ENCODE measurements around the gene PHACTR2.
"Not testable (repeated sequence)": the region's sequence is repeated elsewhere in the genome, so short reads cannot be mapped to it uniquely, and the experiment has no call there.

The PHACTR2 gene

DNA sequence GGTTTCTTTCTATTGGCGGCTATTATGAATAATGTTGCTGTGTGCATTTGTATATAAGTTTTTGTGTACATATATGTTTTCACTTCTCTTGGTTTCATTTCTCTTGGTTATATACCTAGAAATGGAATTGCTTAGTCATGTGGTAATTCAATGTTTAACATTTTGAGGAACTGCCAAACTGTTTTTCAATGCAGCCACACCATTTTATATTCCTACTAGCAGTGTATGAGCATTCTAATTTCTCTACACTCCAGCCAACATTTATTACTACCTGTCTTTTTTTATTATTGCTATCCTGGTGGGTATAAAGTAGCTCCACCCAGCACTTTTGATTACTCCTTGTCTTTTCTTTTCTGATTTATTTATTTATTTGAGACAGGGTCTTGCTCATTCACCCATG lies 54.8 kb downstream of the PHACTR2 start:
- DNase-seq (no peak), ATAC-seq (no peak)
- Mint-ChIP-seq H3K9me3 (no peaks in the 10 kb centered on the region), H3K27me3 (no peaks in the 10 kb centered on the region), H3K4me1 (peaks cover 35% of the 10 kb centered on the region), H3K36me3 (ENCODE audit: low read depth) (peaks cover 1% of the 10 kb centered on the region), H3K4me3 (no peak overlapping the region), H3K27ac (peak overlapping the region; percentile 71)

DNA sequence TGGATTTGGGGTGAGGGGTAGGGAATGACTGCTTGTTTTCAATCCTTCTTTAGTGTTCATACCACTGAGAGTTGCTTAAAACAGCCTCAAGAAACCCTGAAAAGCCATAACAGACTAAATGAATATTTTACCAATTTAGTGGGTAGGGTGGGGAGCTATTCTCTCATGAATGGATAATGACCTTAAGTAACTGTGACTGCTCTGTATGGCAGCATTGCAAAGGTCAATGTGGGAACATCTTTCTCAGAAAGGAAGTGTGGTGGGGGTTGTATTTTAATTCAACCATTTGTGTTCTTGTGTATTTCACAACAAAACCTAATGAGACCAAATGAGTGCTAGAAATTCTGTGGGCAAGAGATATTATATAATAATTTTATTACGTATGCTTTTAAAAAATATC lies 55.7 kb downstream of the PHACTR2 start:
- Mint-ChIP-seq H3K9me3 (no peaks in the 10 kb centered on the region), H3K27ac (no peak overlapping the region), H3K4me1 (peaks cover 35% of the 10 kb centered on the region), H3K27me3 (no peaks in the 10 kb centered on the region), H3K4me3 (no peak overlapping the region), H3K36me3 (ENCODE audit: low read depth) (peaks cover 1% of the 10 kb centered on the region)
- no peak for DNase-seq
- peak; percentile 93 for ATAC-seq

DNA sequence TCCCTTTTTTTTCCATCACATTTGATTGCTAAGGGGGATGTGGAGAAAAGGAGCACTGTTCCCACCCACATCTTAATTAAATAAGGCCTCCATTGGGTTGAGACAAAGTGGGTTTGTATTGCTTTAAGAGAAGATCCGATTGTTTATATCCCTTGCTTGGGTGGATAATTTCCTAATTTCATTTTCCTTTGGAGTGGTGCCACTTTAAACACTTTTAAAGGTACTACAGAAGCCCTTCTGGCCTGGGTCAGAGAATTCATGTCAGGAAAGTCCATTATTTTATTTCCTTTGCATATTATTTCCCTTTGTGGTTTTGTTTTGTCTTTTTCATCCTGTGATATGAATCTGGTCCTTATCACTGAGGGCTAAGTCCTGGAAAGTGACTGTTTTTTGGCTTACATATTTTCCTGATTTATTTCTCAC lies 56.9 kb downstream of the PHACTR2 start:
- no peak for ATAC-seq
- H3K27ac Mint-ChIP-seq, result no peak overlapping the region
- no peaks in the 10 kb centered on the region for H3K9me3 Mint-ChIP-seq
- no peak for DNase-seq
- H3K27me3 Mint-ChIP-seq, result no peaks in the 10 kb centered on the region
- peaks cover 39% of the 10 kb centered on the region for H3K4me1 Mint-ChIP-seq
- H3K4me3 Mint-ChIP-seq, result no peak overlapping the region
- peaks cover 1% of the 10 kb centered on the region for H3K36me3 Mint-ChIP-seq (ENCODE audit: low read depth)

DNA sequence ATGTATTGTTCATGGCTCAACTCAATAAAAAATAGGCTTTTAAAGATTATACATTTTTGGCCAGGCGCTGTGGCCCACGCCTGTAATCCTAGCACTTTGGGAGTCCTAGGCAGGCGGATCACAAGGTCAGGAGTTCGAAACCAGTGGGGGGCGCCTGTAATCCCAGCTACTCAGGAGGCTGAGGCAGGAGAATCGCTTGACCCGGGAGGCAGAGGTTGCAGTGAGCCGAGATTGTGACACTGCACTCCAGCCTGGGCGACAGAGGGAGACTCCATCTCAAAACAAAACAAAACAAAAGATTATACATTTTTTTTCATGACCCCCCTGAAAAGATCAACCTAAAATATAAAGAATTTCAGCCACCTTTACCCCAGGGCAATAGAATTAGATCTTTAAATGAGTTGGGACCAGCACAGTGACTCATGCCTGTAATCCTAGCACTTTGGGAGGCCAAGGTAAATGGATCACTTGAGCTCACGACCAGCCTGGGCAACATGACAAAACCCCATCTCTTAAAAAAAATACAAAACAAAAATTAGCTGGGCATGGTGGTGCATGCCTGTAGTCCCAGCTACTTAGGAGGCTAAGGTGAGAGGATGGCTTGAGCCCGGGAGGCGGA lies 60.4 kb downstream of the PHACTR2 start:
- not testable (repeated sequence) for H3K36me3 Mint-ChIP-seq (ENCODE audit: low read depth); H3K27me3 Mint-ChIP-seq; DNase-seq; H3K9me3 Mint-ChIP-seq; H3K4me3 Mint-ChIP-seq; H3K27ac Mint-ChIP-seq; ATAC-seq
- peaks cover 23% of the 10 kb centered on the region for H3K4me1 Mint-ChIP-seq

DNA sequence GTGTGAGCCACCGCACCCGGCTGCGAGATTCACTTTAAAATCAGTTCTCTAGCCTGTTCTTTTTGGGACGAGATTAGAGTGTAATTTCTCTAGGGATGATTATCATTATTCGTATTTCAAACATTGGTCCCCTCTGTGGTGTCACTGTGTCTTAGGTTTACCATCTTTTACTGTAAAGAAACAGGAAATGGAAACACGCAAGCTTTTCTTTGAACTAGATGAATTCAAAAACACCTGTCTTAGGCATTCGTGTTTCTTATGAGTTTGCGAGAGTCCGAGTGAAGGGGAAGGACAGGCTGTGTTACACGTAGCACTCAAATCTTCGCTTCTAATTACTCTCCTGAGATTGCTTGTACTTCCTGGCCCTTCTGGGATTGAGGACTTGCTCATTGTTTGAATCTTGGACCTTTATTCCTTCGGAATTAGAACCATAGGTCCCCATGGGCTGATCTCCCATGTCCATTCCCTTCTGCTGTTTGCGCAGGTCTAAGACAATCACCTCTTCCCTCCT lies 61.6 kb downstream of the PHACTR2 start:
- ATAC-seq (no peak), DNase-seq (no peak)
- no peak overlapping the region for H3K27ac Mint-ChIP-seq
- no peaks in the 10 kb centered on the region for H3K27me3 Mint-ChIP-seq
- no peaks in the 10 kb centered on the region for H3K36me3 Mint-ChIP-seq (ENCODE audit: low read depth)
- peaks cover 10% of the 10 kb centered on the region for H3K4me1 Mint-ChIP-seq
- H3K4me3 Mint-ChIP-seq, result no peak overlapping the region
- no peaks in the 10 kb centered on the region for H3K9me3 Mint-ChIP-seq

DNA sequence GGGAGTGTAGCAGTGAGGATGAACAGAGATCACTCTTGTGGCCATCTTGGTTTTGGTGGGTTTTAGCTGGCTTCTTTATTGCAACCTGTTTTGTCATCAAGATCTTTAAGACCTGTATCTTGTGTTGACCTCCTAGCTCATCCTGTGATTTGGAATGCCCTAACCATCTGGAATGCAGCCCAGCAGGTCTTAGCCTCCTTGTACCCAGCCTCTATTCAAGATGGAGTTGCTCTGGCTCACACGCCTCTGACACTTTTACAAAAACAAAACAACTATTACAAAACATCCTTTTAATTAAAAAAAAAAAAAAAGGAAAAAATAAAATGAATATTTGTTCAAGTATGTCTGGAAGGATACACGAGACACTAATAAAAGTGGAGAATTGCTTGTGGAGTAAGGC lies 62.4 kb downstream of the PHACTR2 start:
- Mint-ChIP-seq H3K27ac (no peak overlapping the region), H3K9me3 (no peaks in the 10 kb centered on the region), H3K4me1 (peaks cover 4% of the 10 kb centered on the region), H3K36me3 (ENCODE audit: low read depth) (no peaks in the 10 kb centered on the region), H3K4me3 (no peak overlapping the region), H3K27me3 (no peaks in the 10 kb centered on the region)
- ATAC-seq (no peak), DNase-seq (no peak)

DNA sequence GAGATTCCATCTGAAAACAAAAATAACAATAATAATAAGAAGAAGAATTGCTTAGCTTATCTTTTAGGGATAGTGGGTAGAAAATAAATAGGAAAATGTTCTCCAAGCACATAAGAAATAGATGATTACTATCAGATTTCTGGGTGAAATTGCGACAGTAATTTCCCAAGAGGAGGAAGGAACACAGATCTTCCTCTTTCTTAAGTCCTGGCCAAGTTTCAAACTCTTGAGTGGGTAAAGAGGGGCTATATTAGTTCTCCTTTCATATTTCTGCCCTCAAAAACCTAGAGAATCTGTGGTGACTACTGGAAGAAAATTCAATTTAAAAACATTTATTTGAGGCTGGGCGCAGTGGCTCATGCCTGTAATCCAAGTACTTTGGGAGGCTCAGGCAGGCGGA lies 63.7 kb downstream of the PHACTR2 start:
- Mint-ChIP-seq H3K9me3 (no peaks in the 10 kb centered on the region), H3K27me3 (no peaks in the 10 kb centered on the region), H3K4me1 (peaks cover 4% of the 10 kb centered on the region), H3K4me3 (no peak overlapping the region), H3K27ac (no peak overlapping the region), H3K36me3 (ENCODE audit: low read depth) (no peaks in the 10 kb centered on the region)
- no peak for DNase-seq
- ATAC-seq, result no peak

DNA sequence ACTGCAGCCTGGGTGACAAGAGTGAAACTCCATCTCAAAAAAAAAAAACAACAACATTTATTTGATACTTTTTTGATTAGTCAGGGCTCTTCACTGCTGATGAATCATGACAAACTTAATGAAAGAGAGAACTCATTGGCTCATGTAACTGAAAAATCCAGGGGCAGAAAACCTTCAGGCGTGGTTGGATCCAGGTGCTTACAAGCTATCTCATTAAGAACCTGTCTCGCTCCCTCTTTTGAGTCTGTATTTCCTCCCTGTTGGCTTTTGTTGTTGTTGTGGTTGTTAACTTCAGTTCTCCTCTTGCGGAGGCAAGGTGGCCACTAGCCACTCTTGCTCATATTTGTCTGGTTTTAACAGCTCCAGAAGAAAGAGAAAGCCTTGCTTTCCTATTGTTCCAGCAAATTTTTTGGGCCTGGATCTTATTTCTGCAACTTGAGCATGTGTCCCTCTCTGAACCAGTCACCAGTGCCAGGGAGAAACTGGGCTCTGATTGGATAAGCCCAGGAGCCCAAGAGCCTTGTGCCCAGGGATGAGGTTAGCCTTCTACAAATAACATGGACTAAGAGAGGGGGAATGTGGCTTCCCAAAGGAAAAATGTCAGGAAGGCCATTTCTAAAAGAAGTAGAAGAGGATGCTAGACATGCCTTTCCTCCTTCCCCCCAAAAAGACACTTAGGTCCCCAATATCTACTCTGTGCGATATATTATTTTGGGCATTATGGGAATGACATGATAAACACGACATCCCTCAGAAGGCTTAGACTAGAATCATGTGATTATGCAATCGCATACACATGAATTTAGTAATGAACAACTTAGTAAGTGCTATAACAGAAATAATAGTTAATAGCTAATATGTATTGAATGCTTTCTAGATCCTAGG lies 64.5 kb downstream of the PHACTR2 start:
- ATAC-seq (no peak), DNase-seq (no peak)
- no peak overlapping the region for H3K4me3 Mint-ChIP-seq
- no peaks in the 10 kb centered on the region for H3K36me3 Mint-ChIP-seq (ENCODE audit: low read depth)
- H3K4me1 Mint-ChIP-seq, result peaks cover 4% of the 10 kb centered on the region
- no peaks in the 10 kb centered on the region for H3K27me3 Mint-ChIP-seq
- no peak overlapping the region for H3K27ac Mint-ChIP-seq
- H3K9me3 Mint-ChIP-seq, result no peaks in the 10 kb centered on the region

DNA sequence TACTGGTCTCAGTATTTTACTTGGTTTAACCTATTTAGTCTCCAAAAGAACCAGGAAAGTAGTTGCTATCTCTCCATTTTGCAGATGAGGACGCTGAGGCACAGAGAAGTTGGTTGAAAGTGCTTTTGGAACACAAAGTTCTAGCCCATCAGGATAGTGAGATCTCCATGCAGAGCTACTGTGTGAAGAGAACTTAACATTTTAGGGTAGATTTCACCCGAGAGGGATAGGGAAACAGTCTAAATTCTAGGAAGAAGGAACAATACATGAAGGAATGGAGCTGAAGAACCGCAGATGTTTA lies 65.1 kb downstream of the PHACTR2 start:
- Mint-ChIP-seq H3K4me3 (no peak overlapping the region), H3K4me1 (peaks cover 4% of the 10 kb centered on the region), H3K9me3 (no peaks in the 10 kb centered on the region), H3K27me3 (no peaks in the 10 kb centered on the region), H3K36me3 (ENCODE audit: low read depth) (no peaks in the 10 kb centered on the region), H3K27ac (no peak overlapping the region)
- no peak for DNase-seq
- ATAC-seq, result no peak

DNA sequence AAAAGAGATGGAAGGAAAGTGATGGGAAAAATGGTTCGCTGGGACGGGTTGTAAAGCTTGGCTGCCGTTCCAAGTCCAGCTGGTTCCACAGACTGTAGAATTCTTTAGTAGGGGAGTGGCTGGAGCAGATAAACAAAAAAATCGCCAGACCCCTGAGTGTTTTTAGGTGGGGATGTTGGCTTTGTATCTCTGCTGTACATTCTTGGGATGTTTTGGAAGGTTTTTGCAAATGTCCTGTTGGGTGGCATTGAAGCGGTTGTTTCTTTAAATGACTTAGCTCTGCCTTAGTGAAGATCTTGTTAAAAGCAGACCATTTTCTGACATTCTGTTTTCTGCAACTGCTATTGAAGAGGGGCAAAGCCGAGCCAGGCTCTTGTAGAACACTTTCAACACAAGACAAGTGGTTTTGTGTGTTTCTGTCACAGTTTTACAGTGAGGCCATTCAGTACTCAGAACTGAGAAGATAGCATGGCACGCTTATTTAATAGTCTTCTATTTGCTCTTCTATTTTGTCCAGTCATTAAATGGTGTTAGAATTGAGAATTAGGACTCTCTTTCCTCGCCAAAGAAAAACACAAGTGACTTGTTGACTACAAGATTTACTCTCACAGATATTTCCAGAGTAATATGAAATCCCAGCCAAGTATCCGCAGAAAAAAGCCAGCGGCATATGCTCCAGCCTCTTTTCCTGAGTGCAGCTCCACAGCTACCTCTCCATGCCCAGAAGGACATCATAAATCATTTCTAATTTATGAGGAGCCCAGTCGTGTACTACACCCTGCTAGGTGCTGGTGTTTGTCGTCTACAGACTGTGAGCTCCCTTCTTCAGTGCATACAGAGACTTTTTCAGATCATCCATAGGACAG lies 65.8 kb downstream of the PHACTR2 start:
- H3K27ac Mint-ChIP-seq, result no peak overlapping the region
- H3K4me1 Mint-ChIP-seq, result peaks cover 4% of the 10 kb centered on the region
- H3K4me3 Mint-ChIP-seq, result no peak overlapping the region
- no peaks in the 10 kb centered on the region for H3K9me3 Mint-ChIP-seq
- H3K27me3 Mint-ChIP-seq, result no peaks in the 10 kb centered on the region
- H3K36me3 Mint-ChIP-seq (ENCODE audit: low read depth), result no peaks in the 10 kb centered on the region
- DNase-seq (no peak), ATAC-seq (no peak)

DNA sequence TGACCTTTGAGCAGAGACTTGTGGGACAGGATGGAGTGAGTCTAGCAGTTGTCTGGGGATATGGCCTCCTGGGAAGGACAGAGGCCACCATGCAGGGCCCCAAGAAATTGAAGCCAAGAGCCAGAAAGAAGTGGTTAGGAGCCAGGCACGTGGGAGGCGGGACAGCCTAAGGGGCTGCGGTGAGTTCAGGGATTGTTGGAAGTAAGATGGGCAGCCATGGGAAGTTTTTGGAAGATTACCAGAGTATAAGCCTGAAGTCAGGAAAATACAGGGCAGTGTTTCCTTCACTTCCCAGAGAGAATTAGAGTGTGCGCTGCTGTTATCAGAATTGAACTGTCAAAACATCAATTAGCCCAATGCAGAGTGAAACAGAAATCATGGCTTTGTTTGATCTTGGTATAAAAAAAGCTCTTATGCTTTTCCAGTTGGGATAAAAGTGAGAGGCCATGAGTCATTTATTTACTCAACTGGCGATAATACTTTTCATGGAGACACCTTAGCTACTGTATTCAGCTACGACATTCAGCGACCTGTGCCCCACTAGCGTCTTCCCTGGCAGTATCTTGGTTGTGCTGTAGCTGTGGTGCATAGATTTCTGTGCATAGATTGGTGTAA lies 66.9 kb downstream of the PHACTR2 start:
- no peaks in the 10 kb centered on the region for H3K4me1 Mint-ChIP-seq
- H3K4me3 Mint-ChIP-seq, result no peak overlapping the region
- H3K36me3 Mint-ChIP-seq (ENCODE audit: low read depth), result no peaks in the 10 kb centered on the region
- DNase-seq (no peak), ATAC-seq (no peak)
- H3K27ac Mint-ChIP-seq, result no peak overlapping the region
- no peaks in the 10 kb centered on the region for H3K9me3 Mint-ChIP-seq
- H3K27me3 Mint-ChIP-seq, result no peaks in the 10 kb centered on the region

DNA sequence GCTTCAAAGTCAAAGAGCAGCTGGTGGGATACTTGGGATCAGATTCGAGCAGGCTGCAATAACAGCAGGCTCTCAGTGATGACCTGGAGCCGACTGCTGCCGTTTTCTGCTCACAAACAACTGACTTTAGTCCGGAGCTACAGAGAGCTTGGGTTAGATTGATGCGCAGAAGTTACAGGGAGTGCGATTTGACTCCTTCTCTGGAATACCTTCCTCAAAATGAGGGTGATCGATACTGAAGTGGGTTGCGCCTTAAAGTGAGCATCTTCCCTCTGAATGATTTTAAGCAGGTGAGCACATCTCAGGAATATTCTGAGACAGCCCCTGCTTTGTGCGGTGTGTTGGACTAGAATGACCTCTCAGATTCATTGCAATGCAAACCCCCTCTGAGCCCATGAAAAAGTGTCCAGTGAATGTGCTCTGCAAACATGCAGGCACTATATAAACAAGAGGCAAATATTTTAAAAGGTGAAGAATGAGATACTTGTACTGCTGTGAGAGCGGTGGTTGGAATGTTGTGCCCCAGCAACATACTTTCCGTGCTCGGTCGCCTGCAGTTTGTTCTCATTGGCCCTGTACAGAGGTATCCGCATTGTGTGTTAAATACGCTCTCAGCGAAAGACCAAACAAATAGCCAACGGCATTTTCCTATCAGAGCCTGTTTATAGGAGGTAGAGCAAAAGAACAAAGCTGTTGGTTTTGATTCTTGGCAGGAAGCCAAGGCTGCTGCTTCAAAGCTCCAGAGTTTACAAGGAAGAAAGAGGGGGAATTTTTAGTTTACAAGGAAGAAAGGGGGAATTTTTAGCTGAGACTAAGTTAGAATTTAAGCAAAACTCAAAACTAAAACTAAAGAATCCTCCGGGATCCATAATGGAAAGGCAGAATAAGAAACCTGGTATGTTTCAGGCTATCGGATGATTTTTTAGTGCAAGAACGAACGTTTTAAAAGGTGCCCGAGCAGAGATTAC lies 67.7 kb downstream of the PHACTR2 start:
- ATAC-seq (no peak), DNase-seq (no peak)
- Mint-ChIP-seq H3K27ac (no peak overlapping the region), H3K27me3 (no peaks in the 10 kb centered on the region), H3K36me3 (ENCODE audit: low read depth) (no peaks in the 10 kb centered on the region), H3K4me3 (no peak overlapping the region), H3K9me3 (no peaks in the 10 kb centered on the region), H3K4me1 (no peaks in the 10 kb centered on the region)

DNA sequence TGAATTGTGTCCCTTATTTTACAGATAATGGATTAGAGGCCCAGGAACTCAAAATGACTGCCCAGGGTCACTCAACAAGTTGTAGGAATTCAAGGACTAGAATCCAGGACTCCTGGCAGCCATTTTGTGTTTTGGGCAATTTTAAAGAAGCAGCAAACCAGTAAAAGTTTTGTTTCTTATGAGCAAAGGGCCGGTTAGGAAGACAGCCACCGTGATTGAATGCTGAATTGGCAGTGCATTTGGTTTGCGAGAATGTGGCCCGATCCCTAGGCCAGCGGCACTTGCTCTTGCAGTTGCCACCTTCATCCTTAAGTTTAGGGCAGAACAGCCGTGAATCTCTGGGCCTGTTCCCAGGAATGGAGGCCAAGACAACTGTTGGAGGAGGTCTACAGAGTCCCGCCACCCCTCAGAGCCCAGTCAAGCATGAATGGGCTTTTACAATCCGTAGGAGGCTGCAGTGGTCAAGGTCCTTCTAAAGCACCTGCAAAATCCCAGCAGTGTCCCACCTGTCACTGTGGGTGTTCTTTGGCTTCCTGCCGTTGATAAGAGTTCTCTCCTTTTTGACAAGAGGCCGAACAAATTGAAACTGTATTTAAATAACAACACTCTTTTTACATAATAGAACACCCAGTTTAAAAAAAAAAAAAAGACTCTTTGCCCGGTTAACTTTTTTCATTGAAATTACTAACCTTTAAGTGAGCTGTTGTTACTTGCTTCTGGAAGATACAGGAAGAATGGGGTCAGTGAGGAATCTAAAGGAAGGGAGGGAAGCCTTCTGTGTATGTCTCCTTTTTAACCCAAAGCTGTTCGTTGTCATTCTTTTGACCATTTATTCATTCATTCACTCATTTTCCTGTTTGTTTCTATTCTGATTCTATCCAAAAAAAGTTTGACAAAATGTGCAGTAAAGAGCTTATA lies 68.7 kb downstream of the PHACTR2 start:
- H3K4me1 Mint-ChIP-seq, result no peaks in the 10 kb centered on the region
- no peak overlapping the region for H3K4me3 Mint-ChIP-seq
- DNase-seq (no peak), ATAC-seq (no peak)
- H3K9me3 Mint-ChIP-seq, result no peaks in the 10 kb centered on the region
- H3K27me3 Mint-ChIP-seq, result no peaks in the 10 kb centered on the region
- no peaks in the 10 kb centered on the region for H3K36me3 Mint-ChIP-seq (ENCODE audit: low read depth)
- no peak overlapping the region for H3K27ac Mint-ChIP-seq
